Stimulated activated CD8-positive, alpha-beta memory T cell treated with anti-CD3 and anti-CD28 coated beads, Interleukin-15, amount 100 ng/mL, for 48 hours (primary cell): ENCODE results near the gene TCAP.

Experiments used
- DNase-seq, 2 donors: peaks; one replicate each; pipeline ENCODE4 v3.0.0-alpha.2; 2020; ENCODE audit warnings: low read depth in 2 of 2

The TCAP gene

DNA sequence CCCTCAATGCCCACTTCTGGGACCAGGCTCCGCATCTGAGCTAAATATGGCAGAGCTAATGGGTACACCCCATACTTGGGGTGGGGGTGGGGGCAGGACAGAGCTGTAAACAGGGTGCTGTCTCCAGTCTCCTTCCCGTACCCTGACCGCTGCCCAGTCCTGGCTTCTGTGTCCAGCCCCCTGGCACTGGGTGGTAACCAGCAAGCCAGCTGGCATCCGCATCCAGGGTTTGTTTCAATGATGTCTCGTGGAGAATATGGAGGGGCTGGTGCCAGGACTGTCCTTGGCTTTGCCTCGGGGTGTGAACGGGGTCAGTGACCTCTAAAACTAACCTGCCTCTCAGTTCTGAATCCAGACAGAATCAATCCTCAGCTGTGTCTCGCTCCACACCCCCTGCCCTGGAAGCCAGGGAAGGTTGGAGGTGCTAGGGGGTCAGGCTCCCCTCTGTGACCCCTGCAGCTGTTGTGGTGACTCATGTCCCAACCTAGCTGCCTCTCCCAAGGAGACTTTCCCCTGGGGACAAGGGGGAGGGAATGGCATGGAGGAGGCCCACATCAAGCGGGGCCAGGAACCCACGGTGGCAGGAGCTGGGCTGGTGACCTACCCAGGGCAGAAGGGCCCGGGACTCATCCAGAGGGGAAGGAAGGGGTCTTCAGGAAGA, 1.6 kb downstream of the TCAP start:
- DNase-seq, result no peak

DNA sequence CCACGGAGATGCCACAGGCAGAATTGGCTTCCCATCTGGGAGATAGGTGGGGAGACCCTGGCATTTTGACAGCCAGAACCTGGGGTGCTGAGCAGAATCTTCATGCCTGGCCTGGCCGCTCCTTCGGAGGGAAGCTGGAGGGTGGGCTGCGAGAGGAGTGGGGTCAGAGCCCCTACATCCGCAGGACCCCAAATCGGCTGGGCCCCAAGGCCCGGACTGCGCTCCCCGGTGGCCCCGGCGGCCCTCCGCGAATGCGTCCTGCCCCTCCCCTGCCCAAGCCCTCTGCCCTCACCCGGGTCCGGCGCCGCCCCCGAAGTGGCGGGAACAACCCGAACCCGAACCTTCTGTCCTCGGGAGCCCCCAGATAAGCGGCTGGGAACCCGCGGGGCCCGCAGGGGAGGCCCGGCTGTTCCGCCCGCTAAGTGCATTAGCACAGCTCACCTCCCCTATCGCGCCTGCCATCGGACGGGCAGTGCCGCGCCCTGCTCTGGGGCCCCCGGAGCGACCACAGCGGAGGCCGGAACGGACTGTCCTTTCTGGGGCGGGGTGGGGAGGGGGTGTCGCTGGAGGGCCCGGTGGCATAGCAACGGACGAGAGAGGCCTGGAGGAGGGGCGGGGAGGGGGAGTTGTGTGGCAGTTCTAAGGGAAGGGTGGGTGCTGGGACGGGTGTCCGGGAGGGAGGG, 2.3 kb downstream of the TCAP start:
- DNase-seq, result no peak

DNA sequence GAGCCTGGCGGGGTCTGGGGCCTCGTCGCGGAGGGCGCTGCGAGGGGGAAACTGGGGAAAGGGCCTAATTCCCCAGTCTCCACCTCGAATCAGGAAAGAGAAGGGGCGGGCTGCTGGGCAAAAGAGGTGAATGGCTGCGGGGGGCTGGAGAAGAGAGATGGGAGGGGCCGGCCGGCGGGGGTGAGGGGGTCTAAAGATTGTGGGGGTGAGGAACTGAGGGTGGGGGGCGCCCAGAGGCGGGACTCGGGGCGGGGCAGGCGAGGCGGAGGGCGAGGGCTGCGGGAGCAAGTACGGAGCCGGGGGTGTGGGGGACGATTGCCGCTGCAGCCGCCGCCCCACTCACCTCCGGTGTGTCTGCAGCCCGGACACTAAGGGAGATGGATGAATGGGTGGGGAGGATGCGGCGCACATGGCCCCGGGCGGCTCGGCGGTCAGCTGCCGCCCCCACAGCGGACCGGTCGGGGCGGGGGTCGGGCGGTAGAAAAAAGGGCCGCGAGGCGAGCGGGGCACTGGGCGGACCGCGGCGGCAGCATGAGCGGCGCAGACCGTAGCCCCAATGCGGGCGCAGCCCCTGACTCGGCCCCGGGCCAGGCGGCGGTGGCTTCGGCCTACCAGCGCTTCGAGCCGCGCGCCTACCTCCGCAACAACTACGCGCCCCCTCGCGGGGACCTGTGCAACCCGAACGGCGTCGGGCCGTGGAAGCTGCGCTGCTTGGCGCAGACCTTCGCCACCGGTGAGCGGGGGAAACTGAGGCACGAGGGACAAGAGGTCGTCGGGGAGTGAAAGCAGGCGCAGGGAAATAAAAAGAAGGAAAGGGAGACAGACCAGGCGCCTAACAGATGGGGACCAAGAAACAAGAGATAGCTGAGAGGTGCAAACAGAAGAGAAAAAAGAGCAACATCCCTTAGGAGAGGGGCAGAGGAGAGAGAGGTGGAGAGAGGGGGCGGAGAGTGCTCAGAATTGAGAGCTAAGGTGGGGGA, 3.1 kb downstream of the TCAP start, which contains the start of gene PNMT:
Gene PNMT (plus strand): TSS at position 509 of the 980 bp plus-strand sequence. CDS start 23 bp downstream, at position 532.
- peak; percentile 49 for DNase-seq

DNA sequence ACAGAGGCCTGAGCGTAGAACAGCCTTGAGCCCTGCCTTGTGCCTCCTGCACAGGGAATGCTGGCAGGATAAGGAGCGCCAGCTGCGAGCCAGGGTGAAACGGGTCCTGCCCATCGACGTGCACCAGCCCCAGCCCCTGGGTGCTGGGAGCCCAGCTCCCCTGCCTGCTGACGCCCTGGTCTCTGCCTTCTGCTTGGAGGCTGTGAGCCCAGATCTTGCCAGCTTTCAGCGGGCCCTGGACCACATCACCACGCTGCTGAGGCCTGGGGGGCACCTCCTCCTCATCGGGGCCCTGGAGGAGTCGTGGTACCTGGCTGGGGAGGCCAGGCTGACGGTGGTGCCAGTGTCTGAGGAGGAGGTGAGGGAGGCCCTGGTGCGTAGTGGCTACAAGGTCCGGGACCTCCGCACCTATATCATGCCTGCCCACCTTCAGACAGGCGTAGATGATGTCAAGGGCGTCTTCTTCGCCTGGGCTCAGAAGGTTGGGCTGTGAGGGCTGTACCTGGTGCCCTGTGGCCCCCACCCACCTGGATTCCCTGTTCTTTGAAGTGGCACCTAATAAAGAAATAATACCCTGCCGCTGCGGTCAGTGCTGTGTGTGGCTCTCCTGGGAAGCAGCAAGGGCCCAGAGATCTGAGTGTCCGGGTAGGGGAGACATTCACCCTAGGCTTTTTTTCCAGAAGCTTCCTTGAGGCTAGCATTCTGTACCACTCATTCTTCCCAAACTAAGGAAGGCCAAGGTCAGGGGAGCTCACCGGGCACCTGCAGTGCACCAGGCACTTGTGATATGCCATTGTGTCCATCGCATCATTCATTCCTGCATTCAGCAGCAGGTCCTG, 5.0 kb downstream of the TCAP start:
- DNase-seq, result no peak

DNA sequence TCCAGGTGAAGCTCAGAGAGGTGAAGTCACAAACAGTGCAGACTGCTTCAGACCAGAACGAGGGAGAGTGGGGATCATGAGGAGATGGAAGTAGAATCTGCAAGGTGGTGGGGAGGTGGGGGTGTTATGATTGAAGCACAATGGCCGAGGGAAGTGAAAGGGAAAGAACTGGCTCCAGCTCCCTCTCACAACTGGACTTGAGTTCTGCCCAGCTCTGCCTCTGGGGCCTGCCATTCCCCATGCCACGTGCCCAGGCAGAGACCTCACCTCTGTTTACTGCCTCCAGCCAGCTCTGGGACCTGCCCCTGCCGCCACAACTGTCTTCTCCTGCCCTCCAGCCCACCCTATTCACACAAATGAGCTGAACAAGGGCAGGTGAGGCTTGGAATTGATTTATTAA, 5.6 kb downstream of the TCAP start:
- no peak for DNase-seq

DNA sequence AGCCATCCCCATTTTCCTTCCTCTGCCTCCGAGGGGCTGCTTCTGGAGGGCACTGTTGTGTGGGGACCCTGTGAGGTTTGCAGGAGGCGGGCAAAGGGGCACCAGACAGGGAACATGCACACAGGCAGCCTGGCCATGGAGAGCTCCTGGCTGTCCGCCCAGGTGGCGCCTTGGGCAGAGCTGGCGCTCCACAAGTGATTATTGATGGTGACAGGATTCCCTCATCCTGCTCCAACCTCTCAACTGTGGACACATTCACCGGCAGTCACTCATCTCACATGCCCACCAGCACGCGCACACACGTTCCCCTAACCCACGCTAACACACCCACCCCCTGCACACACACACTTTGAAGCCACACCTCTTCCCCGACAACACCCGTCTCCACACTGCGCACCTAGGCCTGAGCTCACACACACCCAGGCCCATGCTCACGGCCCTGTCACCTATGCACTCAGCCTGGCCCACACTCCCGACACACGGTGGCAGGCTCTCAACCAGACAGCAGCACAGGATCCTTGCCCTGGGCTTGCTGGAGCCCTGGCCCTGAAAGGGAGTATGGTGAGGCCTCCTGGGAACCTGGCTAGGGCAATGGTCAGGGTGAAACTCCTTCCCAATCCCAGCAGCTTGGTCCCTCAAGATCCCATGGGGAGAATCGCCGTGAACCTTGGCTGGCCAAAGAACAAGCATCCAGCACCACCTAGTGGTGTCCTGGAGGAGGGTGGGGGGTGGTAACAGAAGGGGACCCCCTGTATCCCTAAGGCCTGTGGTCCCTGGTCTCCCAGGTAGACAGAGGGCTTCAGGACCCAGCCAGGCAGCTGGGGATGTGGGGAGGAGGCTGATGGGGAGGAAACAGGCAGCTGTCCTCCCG, 6.7 kb downstream of the TCAP start:
- DNase-seq, result no peak

DNA sequence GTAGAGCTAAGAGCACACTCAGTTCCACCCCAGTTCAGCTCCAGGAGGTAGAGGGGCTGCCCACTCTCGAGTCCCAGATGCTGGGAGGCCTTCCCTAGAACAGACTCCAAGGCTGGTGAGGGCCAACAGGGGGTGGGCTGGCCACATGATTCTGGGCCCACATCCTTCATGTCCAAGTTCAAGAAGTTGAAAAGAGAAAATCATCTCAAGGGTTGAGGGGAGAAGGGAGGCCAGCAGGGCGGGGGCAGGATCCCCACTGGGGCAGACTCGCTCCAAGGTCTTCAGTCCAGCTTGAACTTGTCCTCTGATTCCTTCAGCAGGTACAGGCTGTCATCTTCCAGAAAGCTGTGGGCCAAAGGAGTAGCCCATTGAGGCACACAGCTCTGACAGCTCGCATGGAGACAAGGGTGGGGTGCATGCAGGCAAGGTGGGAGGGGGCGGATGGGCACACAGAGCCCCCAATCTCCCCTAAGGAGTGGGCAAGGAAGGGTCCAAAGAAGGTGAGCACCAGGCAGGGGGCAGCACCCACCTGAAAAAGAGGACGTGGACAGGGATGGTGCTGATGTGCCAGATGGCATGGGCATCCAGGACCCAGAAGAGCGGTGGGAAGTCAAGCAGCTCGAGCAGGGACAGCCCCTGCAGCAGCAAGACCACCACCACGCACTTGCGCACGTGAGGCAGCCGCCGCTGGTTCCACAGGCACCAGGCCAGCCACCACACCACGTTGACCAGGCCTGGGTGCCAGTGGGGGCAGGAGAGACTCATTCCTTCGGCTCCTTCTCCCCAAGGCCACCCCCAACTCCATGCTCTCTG, 7.6 kb downstream of the TCAP start:
- DNase-seq, result no peak

DNA sequence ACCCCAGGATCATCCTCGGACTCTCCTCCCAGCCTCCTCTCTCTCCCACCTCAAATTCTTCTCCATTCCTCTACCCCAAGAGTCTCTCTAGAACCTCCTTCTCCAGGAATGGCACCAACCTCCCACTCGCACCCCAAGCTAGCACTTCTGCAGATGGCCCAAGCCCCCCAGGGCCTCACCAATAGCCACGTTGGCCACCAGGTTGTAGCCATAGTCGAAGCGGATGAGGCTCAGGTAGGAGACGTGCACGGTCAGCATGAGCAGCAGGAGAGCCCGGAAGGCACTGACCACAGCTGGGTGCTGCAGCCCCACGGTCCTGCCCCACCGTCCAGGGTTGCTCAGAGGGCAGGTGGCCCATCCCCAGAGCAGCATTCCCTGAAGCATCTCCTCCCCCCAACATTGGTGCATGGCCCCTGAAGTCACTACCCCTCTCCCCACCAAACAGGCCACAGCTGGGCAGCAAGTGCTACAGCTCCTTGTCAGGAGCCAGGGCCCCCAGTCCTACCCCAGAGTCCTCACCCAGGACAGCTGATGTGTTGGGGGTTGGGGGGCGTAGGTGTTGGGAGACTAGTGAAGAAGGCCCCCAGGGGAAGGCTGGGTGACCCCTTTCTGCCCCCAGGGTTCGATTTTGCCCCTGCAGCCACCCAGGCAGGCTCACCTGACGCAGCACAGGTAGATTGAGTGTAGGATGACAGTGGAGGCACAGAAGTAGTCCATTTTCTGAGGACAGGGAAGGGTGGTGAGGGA, 8.4 kb downstream of the TCAP start:
- DNase-seq, result no peak

DNA sequence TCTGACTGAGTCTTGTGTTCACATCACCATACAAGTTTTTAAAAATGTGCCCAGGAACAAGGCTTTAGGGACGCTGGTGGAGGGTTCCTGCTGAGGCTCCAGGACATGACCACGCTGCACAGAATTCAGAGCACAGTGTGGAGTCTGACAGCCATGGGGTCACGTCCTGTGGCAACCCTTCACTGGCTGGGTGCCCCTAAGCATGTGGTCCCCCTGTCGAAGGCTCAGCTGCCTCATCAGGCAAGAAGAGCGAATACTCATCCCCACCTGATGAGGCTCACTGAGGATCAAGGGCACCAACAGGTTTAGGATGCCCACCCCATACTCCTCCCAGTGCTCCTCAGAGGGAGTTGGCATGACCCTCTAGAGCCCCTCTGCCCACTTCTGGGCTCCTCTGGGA, 9.0 kb downstream of the TCAP start:
- no peak for DNase-seq

DNA sequence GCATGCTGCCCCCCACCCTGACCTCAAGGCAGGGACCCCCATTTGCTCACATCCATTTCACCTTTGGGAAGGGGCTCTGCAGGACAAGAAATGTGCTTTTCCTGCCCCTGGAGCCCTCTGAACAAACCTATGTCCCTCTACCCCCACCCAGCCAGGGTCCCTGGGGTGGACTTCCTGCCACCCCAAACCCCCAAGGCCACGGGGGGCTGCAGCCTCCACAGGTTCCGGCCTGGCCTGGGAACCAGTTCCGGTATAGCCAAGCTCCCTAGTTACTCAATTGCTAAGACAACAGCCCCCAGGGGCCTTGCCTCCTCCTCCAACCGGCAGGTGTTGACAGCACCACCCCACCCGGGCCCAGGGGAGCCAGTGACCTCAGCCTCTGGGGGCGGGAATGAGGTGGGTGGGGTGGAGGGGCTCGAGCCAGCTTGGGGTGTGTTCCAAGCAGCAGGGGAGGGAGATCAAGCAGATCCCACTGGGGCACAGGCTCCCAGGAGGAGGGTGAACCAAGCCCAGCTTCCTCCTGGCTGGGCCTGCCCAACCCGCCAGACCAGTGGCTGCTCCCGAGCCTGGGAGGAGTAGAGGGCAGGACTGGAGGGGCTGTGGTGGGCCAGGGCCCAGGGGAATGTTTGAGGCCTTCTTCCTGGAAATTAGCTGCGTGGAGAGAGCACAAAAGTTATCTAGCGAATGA, 9.7 kb downstream of the TCAP start:
- no peak for DNase-seq

DNA sequence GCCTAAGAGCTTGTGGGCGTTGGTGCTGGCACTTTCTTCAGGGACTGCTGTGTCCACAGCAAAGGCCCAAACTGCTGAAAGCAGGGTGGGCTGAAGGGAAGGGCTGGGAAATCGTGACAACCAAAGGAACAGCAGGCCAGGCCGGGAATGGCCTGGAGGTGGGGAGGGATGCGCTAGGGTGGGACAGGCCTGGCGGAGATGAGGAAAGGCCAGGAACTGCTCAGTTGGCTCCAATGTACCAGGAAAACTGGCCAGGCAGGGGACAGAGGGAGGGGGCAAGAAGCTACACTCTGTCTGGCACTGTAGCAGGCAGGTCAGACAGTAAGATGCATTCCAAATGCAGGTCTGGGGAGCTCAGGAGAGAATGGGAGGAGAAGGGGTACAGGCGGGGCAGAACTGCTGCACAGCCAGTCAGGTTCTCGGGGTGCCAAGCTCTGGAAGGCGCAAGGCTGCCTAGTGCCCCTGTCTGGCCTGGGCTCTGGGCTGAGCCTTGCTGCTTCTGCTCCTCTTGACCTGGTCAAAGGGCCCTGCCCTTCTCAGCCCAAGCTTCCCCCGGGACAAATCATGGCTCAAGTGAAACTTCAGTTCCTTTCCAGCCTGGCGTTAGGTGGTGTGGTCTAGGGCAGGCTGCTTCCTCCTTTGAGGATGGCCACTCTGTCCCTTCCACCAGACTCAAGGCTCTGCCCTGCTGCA, 10.4 kb downstream of the TCAP start:
- no peak for DNase-seq

DNA sequence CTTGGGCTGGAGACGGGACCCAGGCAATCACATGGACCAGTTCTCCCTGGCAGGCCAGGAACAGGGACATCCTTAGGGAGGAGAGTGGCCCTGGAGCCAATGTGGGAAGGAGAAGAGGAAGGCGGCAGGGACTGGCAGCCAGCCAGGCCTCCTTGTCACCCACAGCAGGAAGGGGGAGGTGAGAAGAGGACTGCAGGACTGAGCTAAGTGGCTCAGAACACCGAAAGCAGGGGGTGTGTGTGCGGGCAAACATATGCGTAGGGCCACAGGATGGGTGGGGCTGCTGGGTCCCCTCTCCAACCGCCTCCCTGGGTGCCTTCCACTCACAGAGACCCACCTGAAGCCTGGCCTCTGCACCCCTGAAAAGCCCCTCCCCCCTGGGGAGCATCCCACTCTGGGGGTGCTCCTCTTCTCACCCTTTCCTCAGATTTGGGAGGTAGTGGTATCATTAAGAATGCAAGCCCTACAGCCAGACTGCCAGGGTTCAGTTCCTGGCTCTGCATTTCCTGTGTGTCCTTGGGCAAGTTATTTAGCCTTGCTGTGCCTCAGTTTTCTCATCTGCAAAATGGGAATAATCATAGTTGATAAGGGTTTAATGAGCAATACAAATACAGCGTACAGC, 11.2 kb downstream of the TCAP start:
- DNase-seq, result peak; percentile 23 to 28

DNA sequence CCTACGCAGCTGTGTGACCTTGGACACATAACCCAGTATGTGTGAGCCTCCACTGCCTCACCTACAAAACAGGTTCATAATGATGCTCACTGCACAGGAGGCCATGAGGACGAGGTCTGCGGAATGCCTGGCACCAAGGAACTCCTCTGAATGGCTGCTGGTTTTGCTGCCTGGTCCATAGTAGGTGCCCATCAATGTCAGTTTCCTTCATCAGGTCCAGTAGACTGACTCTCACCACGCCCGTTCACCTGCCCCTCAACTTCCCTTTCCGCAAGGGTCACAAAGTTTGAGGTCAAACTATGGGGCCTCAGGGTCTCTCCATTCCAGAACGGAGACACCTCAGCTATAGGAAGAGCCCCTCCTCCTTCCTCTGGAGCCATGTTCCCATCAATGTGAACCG, 11.9 kb downstream of the TCAP start:
- no peak for DNase-seq

DNA sequence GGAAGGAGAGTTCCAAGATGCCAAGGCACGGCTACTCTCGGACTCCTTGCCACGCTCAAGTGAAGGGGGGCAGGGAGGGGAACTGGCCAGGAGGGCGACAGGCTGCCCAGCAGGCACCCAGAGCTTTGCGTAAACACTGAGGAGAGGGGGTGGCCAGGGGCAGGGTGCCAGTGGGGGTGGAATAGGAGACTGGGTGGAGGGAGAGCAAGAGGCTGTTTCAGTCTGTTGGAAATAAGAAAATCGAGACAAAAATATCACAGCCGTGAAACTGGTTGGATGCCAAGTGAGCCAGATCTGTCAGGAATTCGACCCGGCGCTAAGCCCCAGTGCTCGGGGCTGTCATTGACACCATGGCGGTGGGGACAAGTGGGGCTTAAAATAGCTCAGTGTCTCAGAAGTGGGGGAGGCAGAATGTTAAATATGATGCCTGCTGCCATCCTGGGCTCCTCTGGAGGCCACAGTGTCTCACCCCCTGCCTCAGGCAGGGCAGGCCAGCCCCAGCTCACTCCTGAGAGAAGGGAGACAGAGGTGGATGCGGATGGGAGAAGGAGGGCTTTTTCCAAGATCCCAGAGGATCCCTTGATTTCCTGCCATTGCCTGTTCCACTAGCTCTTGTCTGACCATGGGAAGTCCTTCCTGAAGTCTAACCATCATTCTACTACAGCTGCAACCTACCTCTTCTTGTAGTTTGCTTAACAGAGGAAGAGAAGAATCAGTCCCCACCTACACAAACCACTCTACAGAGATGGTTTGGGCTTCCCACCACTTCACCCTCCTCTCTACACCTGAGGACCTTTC, 12.6 kb downstream of the TCAP start:
- no peak for DNase-seq

DNA sequence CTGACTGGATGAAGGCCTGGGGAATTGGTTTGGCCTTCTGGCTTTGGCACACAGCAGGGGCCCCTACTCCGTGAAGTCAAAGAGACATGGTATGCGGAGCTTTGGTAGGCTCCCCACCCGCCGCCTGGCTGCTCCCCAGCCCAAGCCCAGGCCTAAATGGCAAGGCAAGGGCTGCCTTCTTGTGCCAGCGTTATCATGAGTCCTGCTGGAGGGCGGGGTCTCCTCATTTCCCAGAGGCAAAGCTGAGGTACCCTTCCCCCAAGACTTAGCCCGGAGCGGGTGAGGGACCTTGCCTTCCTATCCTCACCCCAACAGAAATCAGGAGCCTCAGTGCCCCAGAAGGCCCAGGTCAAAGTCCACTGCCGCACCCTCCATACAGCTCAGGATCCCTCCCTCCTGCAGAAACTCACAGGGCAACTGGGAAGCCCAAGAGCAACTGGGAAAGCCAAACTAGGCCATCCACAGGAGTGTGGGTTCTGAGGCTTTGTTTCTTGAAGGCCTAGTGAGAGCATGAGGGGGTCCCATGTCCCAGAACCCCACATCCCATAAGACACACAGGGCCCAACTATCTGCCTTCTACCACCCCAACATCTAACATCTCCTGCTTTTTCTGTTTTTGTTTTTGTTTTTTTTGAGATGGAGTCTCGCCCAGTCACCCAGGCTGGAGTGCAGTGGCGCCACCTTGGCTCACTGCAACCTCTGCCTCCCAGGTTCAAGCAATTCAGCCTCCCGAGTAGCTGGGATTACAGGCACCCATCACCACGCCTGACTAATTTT, 13.4 kb downstream of the TCAP start:
- no peak for DNase-seq
